H1 (cell line): Measurements from ENCODE around the gene SLC26A11. TPM values are rescaled to one million over a fixed set of nuclear protein-coding genes. Genes with fewer than 3 reads are reported as not detected.

ENCODE experiments used
- CHD7 ChIP-seq: fragments of 300-600 bp; sonication (generic); IDR thresholded peaks from 2 replicates; pipeline ENCODE4 v1.7.1; 2012; ENCODE audit warnings: low read length, moderate library complexity, mild to moderate bottlenecking, inconsistent platforms; ENCODE audit not compliant: insufficient replicate concordance
- CREB1 ChIP-seq: IDR thresholded peaks from 2 replicates; pipeline ENCODE4 v1.6.1; 2012; ENCODE audit warnings: inconsistent platforms
- CTBP2 ChIP-seq: IDR thresholded peaks from 2 replicates; pipeline ENCODE4 v1.7.0; 2011; ENCODE audit warnings: borderline replicate concordance, mild to moderate bottlenecking, moderate library complexity, mixed read lengths, low read length; ENCODE audit not compliant: insufficient read depth, insufficient read length
- EZH2 ChIP-seq: fragments of 200-600 bp; sonication (generic); IDR thresholded peaks from 2 replicates; pipeline ENCODE4 v1.7.1; 2012; ENCODE audit warnings: low read depth, mild to moderate bottlenecking, moderate library complexity, low read length, inconsistent platforms; ENCODE audit not compliant: severe bottlenecking
- KDM4A ChIP-seq: IDR thresholded peaks from one replicate; pipeline ENCODE4 v1.7.1; 2012; ENCODE audit warnings: low read depth, mild to moderate bottlenecking, moderate library complexity, low read length, inconsistent platforms; ENCODE audit not compliant: severe bottlenecking
- KDM5A ChIP-seq: fragments of 200-600 bp; IDR thresholded peaks from 2 replicates; pipeline ENCODE4 v1.7.1; 2012; ENCODE audit warnings: mild to moderate bottlenecking, low read length, inconsistent platforms, mixed read lengths
- PHF8 ChIP-seq: fragments of 200-600 bp; sonication (generic); conservative IDR thresholded peaks from 2 replicates; pipeline ENCODE4 v1.7.1; 2012; ENCODE audit warnings: low read depth, mild to moderate bottlenecking, inconsistent platforms, low read length, moderate library complexity
- POLR2A ChIP-seq, 2 experiments: IDR thresholded peaks; 1 replicate in 1 of 2; 2 replicates in 1 of 2; pipeline ENCODE4 v1.6.1; 2011; ENCODE audit warnings: low read depth in 2 of 2, low read length in 2 of 2, mild to moderate bottlenecking in 2 of 2; ENCODE audit errors: control extremely low read depth in 1 of 2
- RNF2 ChIP-seq: fragments of 200-900, 300-1000 bp; sonication (generic); IDR thresholded peaks from 2 replicates; pipeline ENCODE4 v1.7.1; 2016; ENCODE audit warnings: borderline replicate concordance, low read depth, mild to moderate bottlenecking, antibody characterized with exemption, low read length; ENCODE audit not compliant: poor library complexity, severe bottlenecking; ENCODE audit errors: missing control alignments
- TBP ChIP-seq: IDR thresholded peaks from 2 replicates; pipeline ENCODE4 v1.6.1; 2011; ENCODE audit warnings: low read depth, low read length, improper control_type of control experiment
- polyA plus RNA-seq, 7 experiments: library from polyadenylated mRNA; depleted of rRNA in 3 of 7; stranded (reverse) in 5 of 7; unstranded in 2 of 7; fragments of >200 nt in 5 of 7; fragments of 200-250 nt in 2 of 7; gene quantifications; 1 replicate in 5 of 7; 2 replicates in 1 of 7; 4 replicates in 1 of 7; pipeline versions ENCODE4 v1.2.1 to v1.2.3, GENCODE V29; 2011 to 2013; ENCODE audit warnings: missing spikeins in 2 of 7, mixed read lengths in 2 of 7
- total RNA-seq: library from RNA; stranded (reverse); fragmentation: NEBNext Ultra II Directional; extraction: Animal tissue kit (Norgen Biotek cat#: 25700); gene quantifications from 2 replicates; pipeline ENCODE4 v1.2.1, GENCODE V29; 2021

The SLC26A11 gene
- total and polyA plus RNA-seq, 2 of the 8 experiments (the other 6 are each of a cell fraction or from before 2014, with no cell fraction given): 15.5 to 25.9 TPM

GRCh38 chr17:80218391-80218790 lies 1.8 kb upstream of the SLC26A11 start (continued):
- TF ChIP-seq CHD7: no peak
- no peak for TF ChIP-seq CREB1
- TF ChIP-seq POLR2A (IDR thresholded peaks at IDR 0.05; ENCODE audit: control extremely low read depth in 1 of 2, low read depth in 2 of 2, low read length in 2 of 2): no peak
- no peak for TF ChIP-seq PHF8
- TF ChIP-seq TBP: no peak
- no peak for TF ChIP-seq EZH2
- no peak for TF ChIP-seq CTBP2
- no peak for TF ChIP-seq KDM4A
- no peak for TF ChIP-seq KDM5A
- TF ChIP-seq RNF2: no peak
- TF ChIP-seq, all 59 proteins: peak for 0
